Progenitor cell of endocrine pancreas (in vitro differentiated cells): ENCODE results near the gene CMIP. TPM values are rescaled to one million over a fixed set of nuclear protein-coding genes. Genes with fewer than 3 reads are reported as not detected.

ENCODE experiments used
- DNase-seq: peaks from one replicate; pipeline ENCODE4 v3.0.0; 2021; ENCODE audit warnings: low spot score; ENCODE audit not compliant: unreplicated experiment
- H3K27ac Mint-ChIP-seq: 2 replicates; pipeline ENCODE4 v1.8.0; 2021; ENCODE audit warnings: mild to moderate bottlenecking, moderate library complexity, mixed read lengths
- H3K27me3 Mint-ChIP-seq: 2 replicates; pipeline ENCODE4 v1.8.0; 2021; ENCODE audit warnings: mixed read lengths
- H3K36me3 Mint-ChIP-seq: 2 replicates; pipeline ENCODE4 v1.8.0; 2022; ENCODE audit warnings: mixed read lengths; ENCODE audit not compliant: insufficient read depth
- H3K4me1 Mint-ChIP-seq: 2 replicates; pipeline ENCODE4 v1.8.0; 2021; ENCODE audit warnings: low read depth, mixed read lengths
- H3K4me3 Mint-ChIP-seq: 2 replicates; pipeline ENCODE4 v1.8.0; 2021; ENCODE audit warnings: low read depth, mild to moderate bottlenecking, moderate library complexity, mixed read lengths
- H3K9me3 Mint-ChIP-seq: 2 replicates; pipeline ENCODE4 v1.8.0; 2021; ENCODE audit warnings: low read depth, mixed read lengths
- CTCF ChIP-seq: fragments of 200-600 bp; sonication (generic); IDR thresholded peaks from one replicate; pipeline ENCODE4 v1.5.0; 2021; ENCODE audit warnings: antibody characterized with exemption, mild to moderate bottlenecking; ENCODE audit not compliant: unreplicated experiment
- total RNA-seq: library from RNA; stranded (reverse); gene quantifications from 2 replicates; pipeline ENCODE4 v1.2.1, GENCODE V29; 2021

The CMIP gene
- total RNA-seq, 1 donor from 2014 or later = 62.7 TPM

DNA sequence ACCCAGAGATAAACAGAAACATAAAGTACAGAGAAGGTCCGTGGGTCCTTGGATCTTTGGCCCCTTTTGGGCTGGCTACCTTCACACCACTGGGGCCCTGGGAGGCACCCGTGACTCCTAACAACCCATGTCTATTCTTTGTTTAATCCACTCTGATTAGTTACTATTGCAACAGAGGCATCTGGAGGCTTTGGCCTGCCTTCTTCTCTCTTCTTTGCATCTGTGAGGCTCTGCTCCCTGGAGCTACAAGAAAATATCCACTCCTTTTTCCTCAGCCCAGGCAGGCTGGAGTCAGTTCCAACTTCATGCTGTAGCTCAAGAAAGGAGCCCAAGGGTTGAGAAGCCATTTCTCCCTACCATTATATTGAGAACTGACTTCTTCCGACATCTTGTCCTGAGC is 9.5 kb upstream of the CMIP start:
- H3K27ac Mint-ChIP-seq = no peak overlapping the region
- no peaks in the 10 kb centered on the region for H3K9me3 Mint-ChIP-seq
- no peak overlapping the region for H3K4me3 Mint-ChIP-seq
- DNase-seq = no peak
- H3K4me1 Mint-ChIP-seq = peaks cover 5% of the 10 kb centered on the region
- peaks cover 22% of the 10 kb centered on the region for H3K27me3 Mint-ChIP-seq
- no peaks in the 10 kb centered on the region for H3K36me3 Mint-ChIP-seq
- no peak for TF ChIP-seq CTCF

DNA sequence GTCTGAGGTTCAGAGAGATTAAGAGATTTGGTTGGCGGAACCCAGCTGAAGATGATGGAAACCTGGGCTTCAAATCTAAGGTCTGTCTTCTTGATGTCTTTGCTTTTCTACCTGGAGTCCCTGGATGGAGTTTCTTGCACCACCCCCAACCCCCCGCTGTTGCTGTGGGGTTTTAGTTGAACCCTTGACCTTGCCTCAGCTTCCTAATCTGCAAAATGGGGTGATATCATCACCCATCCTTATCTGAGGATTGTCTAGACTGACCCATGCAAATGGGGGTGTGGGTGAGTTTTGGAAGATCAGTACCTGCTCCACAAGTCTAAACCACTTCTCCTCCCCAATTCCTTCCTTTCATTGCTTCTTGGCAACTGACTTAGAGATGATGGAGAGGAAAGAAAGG is 9.0 kb upstream of the CMIP start:
- Mint-ChIP-seq H3K36me3 (no peaks in the 10 kb centered on the region), H3K4me1 (peaks cover 5% of the 10 kb centered on the region)

GRCh38 chr16:81436386-81436785 is 8.2 kb upstream of the CMIP start:
- H3K27me3 Mint-ChIP-seq = peaks cover 32% of the 10 kb centered on the region
- H3K36me3 Mint-ChIP-seq = no peaks in the 10 kb centered on the region
- no peaks in the 10 kb centered on the region for H3K9me3 Mint-ChIP-seq
- H3K4me3 Mint-ChIP-seq = no peak overlapping the region
- H3K4me1 Mint-ChIP-seq = peaks cover 3% of the 10 kb centered on the region
- no peak overlapping the region for H3K27ac Mint-ChIP-seq
- no peak for TF ChIP-seq CTCF
- DNase-seq = no peak

More for the DNA sequence above, 9.0 kb upstream of the CMIP start:
- peaks cover 24% of the 10 kb centered on the region for H3K27me3 Mint-ChIP-seq
- DNase-seq = no peak
- no peak overlapping the region for H3K27ac Mint-ChIP-seq
- no peaks in the 10 kb centered on the region for H3K9me3 Mint-ChIP-seq
- no peak for TF ChIP-seq CTCF
- no peak overlapping the region for H3K4me3 Mint-ChIP-seq

- Mint-ChIP-seq H3K36me3 (no peaks in the 10 kb centered on the region), H3K4me1 (peaks cover 3% of the 10 kb centered on the region), H3K27ac (no peak overlapping the region), H3K9me3 (no peaks in the 10 kb centered on the region), H3K27me3 (peaks cover 45% of the 10 kb centered on the region), H3K4me3 (no peak overlapping the region)
- no peak for DNase-seq
- TF ChIP-seq CTCF = no peak
Observed at GRCh38 chr16:81437865-81438264, 6.7 kb upstream of the CMIP start.

GRCh38 chr16:81440888-81441761 is 3.5 kb upstream of the CMIP start:
- Mint-ChIP-seq H3K27ac (no peak overlapping the region), H3K27me3 (peaks cover 51% of the 10 kb centered on the region), H3K4me1 (peaks cover 7% of the 10 kb centered on the region), H3K36me3 (no peaks in the 10 kb centered on the region), H3K4me3 (no peak overlapping the region), H3K9me3 (no peaks in the 10 kb centered on the region)
- no peak for DNase-seq
- no peak for TF ChIP-seq CTCF
